ENCODE measurements around the gene ATRN. TPM values are rescaled to one million over a fixed set of nuclear protein-coding genes. Genes with fewer than 3 reads are reported as not detected.
A peak's percentile ranks its signal among the peaks of the same experiment; 100 is the strongest.

The ATRN gene
- total RNA-seq, 1 donor from 2014 or later, result 8.6 TPM

DNA sequence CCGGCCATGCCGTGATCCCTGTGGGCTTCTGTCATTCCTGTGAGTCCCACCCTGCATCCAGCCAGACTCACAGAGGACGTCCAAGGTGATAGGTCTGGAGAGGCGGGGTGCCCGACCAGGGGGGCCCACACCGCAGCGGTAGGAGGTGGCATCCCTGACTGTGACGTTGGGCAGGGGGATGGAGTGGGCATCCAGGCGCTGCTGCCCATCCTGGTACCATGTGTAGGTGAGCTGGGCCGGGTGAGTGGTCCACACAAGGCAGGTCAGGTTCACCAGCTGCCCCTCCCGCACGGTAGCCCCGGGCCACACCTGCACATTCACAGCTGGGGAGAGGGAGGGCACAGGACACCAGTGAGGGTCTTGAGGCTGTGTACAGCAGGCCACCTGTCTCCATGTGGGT lies 222.6 kb downstream of the ATRN start:
- DNase-seq (ENCODE audit: low spot score in 2 of 2), result no peak
- Histone ChIP-seq H3K4me1 (no peaks in the 10 kb centered on the region), H3K36me3 (no peaks in the 10 kb centered on the region), H3K9me3 (peaks cover 0 to 3% of the 10 kb centered on the region in 2 donors), H3K4me3 (no peak overlapping the region), H3K27ac (no peak overlapping the region), H3K27me3 (no peaks in the 10 kb centered on the region)
- TF ChIP-seq, protein P1, sequence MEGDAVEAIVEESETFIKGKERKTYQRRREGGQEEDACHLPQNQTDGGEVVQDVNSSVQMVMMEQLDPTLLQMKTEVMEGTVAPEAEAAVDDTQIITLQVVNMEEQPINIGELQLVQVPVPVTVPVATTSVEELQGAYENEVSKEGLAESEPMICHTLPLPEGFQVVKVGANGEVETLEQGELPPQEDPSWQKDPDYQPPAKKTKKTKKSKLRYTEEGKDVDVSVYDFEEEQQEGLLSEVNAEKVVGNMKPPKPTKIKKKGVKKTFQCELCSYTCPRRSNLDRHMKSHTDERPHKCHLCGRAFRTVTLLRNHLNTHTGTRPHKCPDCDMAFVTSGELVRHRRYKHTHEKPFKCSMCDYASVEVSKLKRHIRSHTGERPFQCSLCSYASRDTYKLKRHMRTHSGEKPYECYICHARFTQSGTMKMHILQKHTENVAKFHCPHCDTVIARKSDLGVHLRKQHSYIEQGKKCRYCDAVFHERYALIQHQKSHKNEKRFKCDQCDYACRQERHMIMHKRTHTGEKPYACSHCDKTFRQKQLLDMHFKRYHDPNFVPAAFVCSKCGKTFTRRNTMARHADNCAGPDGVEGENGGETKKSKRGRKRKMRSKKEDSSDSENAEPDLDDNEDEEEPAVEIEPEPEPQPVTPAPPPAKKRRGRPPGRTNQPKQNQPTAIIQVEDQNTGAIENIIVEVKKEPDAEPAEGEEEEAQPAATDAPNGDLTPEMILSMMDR (IDR thresholded peaks at IDR 0.05), result no peak
- intact Hi-C loops (cut with DNase I), result no loop called here

DNA sequence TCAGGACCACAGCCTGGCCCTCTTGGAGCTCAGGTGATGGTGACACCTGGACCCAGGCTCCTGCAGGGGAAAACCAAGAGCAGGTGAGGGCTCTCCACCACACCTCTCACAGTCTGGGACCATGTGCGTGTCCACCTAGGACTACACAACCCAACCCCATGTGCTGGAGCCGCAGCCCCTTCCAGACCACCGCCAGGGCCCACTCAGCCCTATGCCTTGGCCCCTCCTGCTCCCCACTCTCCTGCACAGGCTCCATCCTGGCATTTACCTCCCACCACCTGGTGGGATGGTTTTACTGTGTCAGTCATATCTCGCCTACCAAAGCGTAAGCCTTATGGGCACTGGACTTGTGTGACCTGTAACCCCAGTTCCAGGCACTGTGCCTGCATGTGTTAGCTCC lies 224.0 kb downstream of the ATRN start:
- Histone ChIP-seq H3K27ac (no peak overlapping the region), H3K36me3 (no peaks in the 10 kb centered on the region), H3K27me3 (no peaks in the 10 kb centered on the region), H3K4me1 (no peaks in the 10 kb centered on the region), H3K4me3 (no peak overlapping the region), H3K9me3 (peaks cover 0 to 3% of the 10 kb centered on the region in 2 donors)
- intact Hi-C loops (cut with DNase I), result no loop called here
- TF ChIP-seq, protein P1 (IDR thresholded peaks at IDR 0.05), result no peak
- DNase-seq (ENCODE audit: low spot score in 2 of 2), result no peak

DNA sequence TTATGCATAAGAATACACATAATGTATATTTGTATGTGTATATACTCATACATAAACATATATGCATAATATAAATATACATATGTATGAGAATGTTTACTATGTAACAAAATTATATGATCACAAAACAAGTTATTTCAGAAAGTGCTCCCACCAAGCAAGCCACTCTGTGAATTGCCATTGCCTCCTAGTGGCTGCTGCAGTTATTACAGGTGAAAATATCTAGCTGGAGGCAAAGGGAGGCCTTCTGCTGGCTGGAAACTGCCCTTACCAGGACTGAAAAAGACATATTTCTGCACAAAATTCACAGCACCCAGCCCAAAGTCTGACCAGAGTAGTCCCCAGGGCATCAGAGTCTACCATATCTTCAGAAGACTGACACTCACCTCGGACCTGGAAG lies 225.4 kb downstream of the ATRN start:
- TF ChIP-seq, protein P1 (IDR thresholded peaks at IDR 0.05), result peak in 1 of 3 experiments; percentile 25
- no peak overlapping the region for H3K27ac ChIP-seq
- no peaks in the 10 kb centered on the region for H3K4me1 ChIP-seq
- no peaks in the 10 kb centered on the region for H3K27me3 ChIP-seq
- no peaks in the 10 kb centered on the region for H3K36me3 ChIP-seq
- H3K4me3 ChIP-seq, result no peak overlapping the region
- intact Hi-C loops (cut with DNase I), result no loop called here
- DNase-seq (ENCODE audit: low spot score in 2 of 2), result no peak
- peaks cover 0 to 3% of the 10 kb centered on the region in 2 donors for H3K9me3 ChIP-seq

DNA sequence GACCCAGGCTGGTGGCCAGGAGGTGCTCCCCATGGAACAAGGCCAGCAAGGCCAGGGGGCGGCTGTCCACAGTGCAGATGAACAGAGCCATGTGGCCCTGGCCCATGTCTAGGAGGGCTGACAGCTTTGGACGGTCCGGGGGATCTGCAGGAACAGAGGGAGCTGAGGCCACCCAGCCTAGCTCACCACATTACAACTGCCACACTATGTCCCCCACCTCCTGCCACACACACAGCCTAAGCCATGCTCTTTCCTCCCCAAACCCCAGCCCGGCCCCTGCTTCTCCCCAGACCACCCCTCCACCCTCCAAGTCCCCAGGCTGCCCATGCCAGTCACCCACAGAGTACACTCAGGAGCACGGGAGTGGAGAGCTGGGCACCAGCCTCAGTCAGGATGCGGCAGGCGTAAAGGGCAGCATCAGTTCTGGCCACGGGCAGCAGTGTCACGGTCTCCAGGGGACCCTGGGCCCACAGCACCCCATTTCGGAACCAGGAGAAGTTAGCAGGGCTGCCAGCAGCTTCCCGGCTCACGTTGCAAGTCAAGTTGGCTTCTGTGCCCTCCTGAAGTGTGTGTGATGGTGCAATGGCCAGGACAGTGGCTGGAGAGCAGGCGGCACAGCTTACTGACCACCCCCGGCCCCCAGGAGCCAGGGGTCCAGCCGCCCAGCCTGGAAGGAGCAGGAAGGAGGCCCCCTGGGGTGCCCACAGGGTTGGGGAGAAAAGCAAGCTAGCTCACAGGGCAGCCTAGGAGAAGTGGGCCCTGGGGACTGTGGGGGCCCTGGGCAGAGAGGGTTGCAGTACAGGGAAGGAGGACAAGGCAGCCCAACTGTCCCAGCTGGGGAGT lies 226.1 kb downstream of the ATRN start:
- H3K9me3 ChIP-seq, result peaks cover 0 to 3% of the 10 kb centered on the region in 2 donors
- intact Hi-C loops (cut with DNase I), result no loop called here
- TF ChIP-seq, protein P1 (IDR thresholded peaks at IDR 0.05), result no peak
- H3K4me3 ChIP-seq, result no peak overlapping the region
- no peaks in the 10 kb centered on the region for H3K27me3 ChIP-seq
- H3K4me1 ChIP-seq, result no peaks in the 10 kb centered on the region
- H3K36me3 ChIP-seq, result no peaks in the 10 kb centered on the region
- DNase-seq (ENCODE audit: low spot score in 2 of 2), result no peak
- H3K27ac ChIP-seq, result no peak overlapping the region

DNA sequence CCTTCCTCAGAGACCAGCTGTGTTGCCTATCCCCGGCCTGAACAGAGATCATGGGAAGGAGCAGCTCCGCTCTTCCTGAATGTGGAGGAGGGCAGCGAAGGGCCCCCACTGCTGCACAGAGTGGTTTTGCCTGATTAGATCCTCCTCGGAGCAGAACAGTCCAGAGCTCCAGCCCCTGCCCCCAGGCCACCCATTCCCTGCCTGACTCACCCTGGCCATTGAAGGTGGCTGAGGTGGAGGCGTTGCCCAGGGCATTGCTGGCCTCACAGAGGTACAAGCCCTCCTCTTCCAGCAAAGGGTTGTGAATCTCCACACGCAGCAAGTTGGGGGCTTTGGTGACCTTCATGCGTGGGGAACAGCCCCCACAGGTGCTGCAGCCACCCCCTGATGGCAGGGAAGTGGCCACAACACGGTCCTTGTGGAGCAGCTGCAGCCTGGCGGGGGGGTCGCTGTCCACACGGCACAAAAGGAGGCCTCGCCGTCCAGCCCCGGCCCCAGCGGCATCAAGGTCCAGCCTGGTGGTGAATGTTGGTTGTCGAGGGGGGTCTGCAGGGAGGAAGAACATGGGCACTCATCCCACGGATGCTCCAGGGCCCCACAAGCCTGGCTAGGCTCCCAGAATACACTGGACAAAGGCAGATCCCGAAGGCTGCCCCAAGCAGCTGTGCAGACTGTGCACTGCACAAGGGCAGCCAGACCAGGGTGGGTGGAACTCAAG lies 226.9 kb downstream of the ATRN start:
- TF ChIP-seq, protein P1 (IDR thresholded peaks at IDR 0.05), result no peak
- no peak overlapping the region for H3K27ac ChIP-seq
- H3K4me1 ChIP-seq, result no peaks in the 10 kb centered on the region
- no peak overlapping the region for H3K4me3 ChIP-seq
- peaks cover 0 to 3% of the 10 kb centered on the region in 2 donors for H3K9me3 ChIP-seq
- DNase-seq (ENCODE audit: low spot score in 2 of 2), result no peak
- no peaks in the 10 kb centered on the region for H3K27me3 ChIP-seq
- no peaks in the 10 kb centered on the region for H3K36me3 ChIP-seq
- intact Hi-C loops (cut with DNase I), result no loop called here
